Prostate gland (tissue), 1 donor: ENCODE data around the gene CTTN.

Experiments used
- POLR2A ChIP-seq: fragments of 450-650 bp; IDR thresholded peaks from one replicate; pipeline ENCODE4 v1.6.1; 2016; ENCODE audit warnings: antibody characterized with exemption, mild to moderate bottlenecking
- POLR2AphosphoS5 ChIP-seq: sonication (generic); formaldehyde crosslinking; IDR thresholded peaks from one replicate; pipeline ENCODE4 v1.6.1; 2017; ENCODE audit warnings: antibody characterized with exemption

DNA sequence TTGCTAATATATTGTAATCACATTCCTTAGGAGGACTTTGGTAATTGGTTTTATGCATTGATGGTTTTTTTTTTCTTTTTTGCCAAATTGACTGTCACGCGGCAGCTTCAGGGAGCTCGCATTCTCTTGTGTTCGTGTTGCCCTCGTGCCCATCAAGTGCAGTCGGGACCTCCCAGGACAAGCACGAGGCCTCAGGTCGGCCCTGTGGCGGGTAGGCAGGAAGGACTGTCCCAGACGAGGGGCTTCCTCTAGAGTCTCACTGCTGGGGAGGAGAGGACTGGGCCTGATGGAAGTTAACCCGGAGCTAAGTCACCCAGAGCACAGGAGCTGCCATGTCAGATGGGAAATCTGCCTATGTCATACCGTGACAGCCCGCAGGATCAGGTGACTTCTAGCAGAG is 37.0 kb downstream of the CTTN start:
- TF ChIP-seq POLR2A, result no peak
- TF ChIP-seq POLR2AphosphoS5, result no peak
